Astrocyte (in vitro differentiated cells and primary cell): ENCODE measurements around the gene PDS5A. TPM values are rescaled to one million over a fixed set of nuclear protein-coding genes. Genes with fewer than 3 reads are reported as not detected.

ENCODE experiments used
- DNase-seq: peaks from one replicate; pipeline ENCODE4 v3.0.0-alpha.2; 2010; ENCODE audit warnings: low read depth
- FAIRE-seq: peaks from 2 replicates; lab custom pipeline; 2011; peaks lifted over from hg19 to GRCh38; lab: Jason Lieb, UNC
- H2AFZ ChIP-seq: 2 replicates; pipeline ENCODE4 v1.6.0; 2012; ENCODE audit warnings: low read depth, low read length, inconsistent platforms
- H3K27ac ChIP-seq: 2 replicates; pipeline ENCODE4 v1.5.1; 2011; ENCODE audit warnings: low read depth, low read length, inconsistent platforms
- H3K27me3 ChIP-seq: 2 replicates; pipeline ENCODE4 v1.6.0; 2011; ENCODE audit warnings: low read length, inconsistent platforms; ENCODE audit not compliant: insufficient read depth
- H3K36me3 ChIP-seq: 2 replicates; pipeline ENCODE4 v1.5.1; 2011; ENCODE audit warnings: low read length, inconsistent platforms; ENCODE audit not compliant: insufficient read depth
- H3K4me1 ChIP-seq: 2 replicates; pipeline ENCODE4 v1.5.1; 2011; ENCODE audit warnings: low read length, inconsistent platforms; ENCODE audit not compliant: insufficient read depth
- H3K4me2 ChIP-seq: 2 replicates; pipeline ENCODE4 v1.6.0; 2012; ENCODE audit warnings: low read length, inconsistent platforms
- H3K4me3 ChIP-seq: 2 replicates; pipeline ENCODE4 v1.5.1; 2011; ENCODE audit warnings: low read depth, mild to moderate bottlenecking, low read length, inconsistent platforms; ENCODE audit not compliant: insufficient read depth
- H3K79me2 ChIP-seq: 2 replicates; pipeline ENCODE4 v1.6.0; 2012; ENCODE audit warnings: mild to moderate bottlenecking, low read length, inconsistent platforms; ENCODE audit not compliant: insufficient read depth
- H3K9ac ChIP-seq: 2 replicates; pipeline ENCODE4 v1.6.0; 2012; ENCODE audit warnings: mild to moderate bottlenecking, low read length, inconsistent platforms
- H3K9me3 ChIP-seq: 2 replicates; pipeline ENCODE4 v1.5.1; 2012; ENCODE audit warnings: low read depth, mild to moderate bottlenecking, low read length, inconsistent platforms; ENCODE audit not compliant: insufficient read depth
- H4K20me1 ChIP-seq: 2 replicates; pipeline ENCODE4 v1.6.0; 2012; ENCODE audit warnings: low read length, inconsistent platforms; ENCODE audit not compliant: insufficient read depth
- H3K27ac Mint-ChIP-seq: one replicate; pipeline ENCODE4 v1.8.0; 2021; ENCODE audit warnings: mild to moderate bottlenecking, mixed read lengths; ENCODE audit not compliant: unreplicated experiment
- H3K27me3 Mint-ChIP-seq: one replicate; pipeline ENCODE4 v1.8.0; 2021; ENCODE audit warnings: low read depth, mixed read lengths; ENCODE audit not compliant: unreplicated experiment
- H3K36me3 Mint-ChIP-seq: one replicate; pipeline ENCODE4 v1.8.0; 2021; ENCODE audit warnings: low read depth, mixed read lengths; ENCODE audit not compliant: unreplicated experiment
- H3K4me1 Mint-ChIP-seq: one replicate; pipeline ENCODE4 v1.8.0; 2021; ENCODE audit warnings: low read depth, mixed read lengths; ENCODE audit not compliant: unreplicated experiment
- H3K4me3 Mint-ChIP-seq: one replicate; pipeline ENCODE4 v1.8.0; 2021; ENCODE audit warnings: mild to moderate bottlenecking, moderate library complexity, mixed read lengths; ENCODE audit not compliant: unreplicated experiment
- H3K9me3 Mint-ChIP-seq: one replicate; pipeline ENCODE4 v1.8.0; 2021; ENCODE audit warnings: mild to moderate bottlenecking, mixed read lengths; ENCODE audit not compliant: unreplicated experiment
- EZH2 ChIP-seq: IDR thresholded peaks from 2 replicates; pipeline ENCODE4 v1.6.1; 2012; ENCODE audit warnings: mild to moderate bottlenecking, low read length, inconsistent platforms; ENCODE audit not compliant: insufficient read depth
- total RNA-seq: library from RNA; stranded (reverse); gene quantifications from 2 replicates; pipeline ENCODE4 v1.2.1, GENCODE V29; 2021
- TF ChIP-seq, protein P1 (sequence below): IDR thresholded peaks from 2 replicates; pipeline ENCODE4 v1.5.1; 2011; ENCODE audit warnings: low read depth, mild to moderate bottlenecking, inconsistent platforms, low read length, moderate library complexity; ENCODE audit not compliant: insufficient read depth

The PDS5A gene
- total RNA-seq, 1 donor from 2014 or later = 55.9 TPM

DNA sequence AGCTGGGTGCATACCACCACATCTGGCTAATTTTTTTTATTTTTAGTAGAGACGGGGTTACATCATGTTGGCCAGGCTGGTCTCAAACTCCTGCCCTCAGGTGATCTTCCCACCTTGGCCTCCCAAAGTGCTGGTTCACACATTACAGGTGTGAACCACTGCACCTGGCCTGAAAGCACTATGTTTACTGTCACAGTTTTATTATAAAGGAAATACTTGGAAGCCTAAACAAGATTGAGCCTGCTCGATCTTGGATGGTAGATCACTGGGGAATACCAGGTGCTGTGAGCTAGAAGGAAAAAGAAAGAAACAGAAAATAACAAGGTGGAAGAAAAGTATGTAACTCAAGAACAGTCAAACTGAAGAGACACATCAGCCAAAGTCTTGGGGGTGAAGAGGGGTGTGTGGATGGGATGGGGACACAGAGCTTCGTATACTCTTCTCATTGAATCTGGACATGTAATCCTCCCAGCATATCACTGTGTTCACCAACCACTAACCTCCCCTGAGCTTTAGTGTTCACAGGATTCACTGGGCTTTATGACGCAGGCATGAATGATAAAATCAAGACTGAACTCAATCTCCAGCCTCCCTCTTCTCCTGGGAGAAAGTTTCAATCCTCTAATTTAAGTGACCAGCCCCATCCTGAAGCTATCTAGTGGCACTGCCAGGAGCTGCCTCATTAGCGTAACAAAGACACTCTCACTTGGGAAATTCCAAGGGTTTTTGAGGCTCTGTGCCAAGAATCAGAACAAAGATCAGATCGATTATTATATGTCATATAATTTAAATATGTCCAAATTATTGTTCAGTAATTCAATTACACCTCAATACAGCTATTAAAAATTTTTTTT is 40.9 kb downstream of the PDS5A start:
- no peak overlapping the region for H3K27ac Mint-ChIP-seq
- Histone ChIP-seq H3K9me3 (no peaks in the 10 kb centered on the region), H3K36me3 (peaks cover 2% of the 10 kb centered on the region), H3K27ac (no peak overlapping the region), H3K79me2 (peaks cover 95% of the 10 kb centered on the region), H3K4me2 (no peak overlapping the region), H3K4me3 (no peak overlapping the region), H4K20me1 (peaks cover 62% of the 10 kb centered on the region), H3K27me3 (no peaks in the 10 kb centered on the region), H2AFZ (no peak overlapping the region), H3K9ac (no peak overlapping the region), H3K4me1 (peaks cover 16% of the 10 kb centered on the region)
- H3K27me3 Mint-ChIP-seq = no peaks in the 10 kb centered on the region
- H3K9me3 Mint-ChIP-seq = no peaks in the 10 kb centered on the region
- no peak for TF ChIP-seq EZH2
- TF ChIP-seq, protein P1, sequence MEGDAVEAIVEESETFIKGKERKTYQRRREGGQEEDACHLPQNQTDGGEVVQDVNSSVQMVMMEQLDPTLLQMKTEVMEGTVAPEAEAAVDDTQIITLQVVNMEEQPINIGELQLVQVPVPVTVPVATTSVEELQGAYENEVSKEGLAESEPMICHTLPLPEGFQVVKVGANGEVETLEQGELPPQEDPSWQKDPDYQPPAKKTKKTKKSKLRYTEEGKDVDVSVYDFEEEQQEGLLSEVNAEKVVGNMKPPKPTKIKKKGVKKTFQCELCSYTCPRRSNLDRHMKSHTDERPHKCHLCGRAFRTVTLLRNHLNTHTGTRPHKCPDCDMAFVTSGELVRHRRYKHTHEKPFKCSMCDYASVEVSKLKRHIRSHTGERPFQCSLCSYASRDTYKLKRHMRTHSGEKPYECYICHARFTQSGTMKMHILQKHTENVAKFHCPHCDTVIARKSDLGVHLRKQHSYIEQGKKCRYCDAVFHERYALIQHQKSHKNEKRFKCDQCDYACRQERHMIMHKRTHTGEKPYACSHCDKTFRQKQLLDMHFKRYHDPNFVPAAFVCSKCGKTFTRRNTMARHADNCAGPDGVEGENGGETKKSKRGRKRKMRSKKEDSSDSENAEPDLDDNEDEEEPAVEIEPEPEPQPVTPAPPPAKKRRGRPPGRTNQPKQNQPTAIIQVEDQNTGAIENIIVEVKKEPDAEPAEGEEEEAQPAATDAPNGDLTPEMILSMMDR = no peak
- DNase-seq = no peak
- FAIRE-seq = no peak
- peaks cover 35% of the 10 kb centered on the region for H3K4me1 Mint-ChIP-seq
- H3K4me3 Mint-ChIP-seq = no peak overlapping the region
- H3K36me3 Mint-ChIP-seq = peaks cover 5% of the 10 kb centered on the region

DNA sequence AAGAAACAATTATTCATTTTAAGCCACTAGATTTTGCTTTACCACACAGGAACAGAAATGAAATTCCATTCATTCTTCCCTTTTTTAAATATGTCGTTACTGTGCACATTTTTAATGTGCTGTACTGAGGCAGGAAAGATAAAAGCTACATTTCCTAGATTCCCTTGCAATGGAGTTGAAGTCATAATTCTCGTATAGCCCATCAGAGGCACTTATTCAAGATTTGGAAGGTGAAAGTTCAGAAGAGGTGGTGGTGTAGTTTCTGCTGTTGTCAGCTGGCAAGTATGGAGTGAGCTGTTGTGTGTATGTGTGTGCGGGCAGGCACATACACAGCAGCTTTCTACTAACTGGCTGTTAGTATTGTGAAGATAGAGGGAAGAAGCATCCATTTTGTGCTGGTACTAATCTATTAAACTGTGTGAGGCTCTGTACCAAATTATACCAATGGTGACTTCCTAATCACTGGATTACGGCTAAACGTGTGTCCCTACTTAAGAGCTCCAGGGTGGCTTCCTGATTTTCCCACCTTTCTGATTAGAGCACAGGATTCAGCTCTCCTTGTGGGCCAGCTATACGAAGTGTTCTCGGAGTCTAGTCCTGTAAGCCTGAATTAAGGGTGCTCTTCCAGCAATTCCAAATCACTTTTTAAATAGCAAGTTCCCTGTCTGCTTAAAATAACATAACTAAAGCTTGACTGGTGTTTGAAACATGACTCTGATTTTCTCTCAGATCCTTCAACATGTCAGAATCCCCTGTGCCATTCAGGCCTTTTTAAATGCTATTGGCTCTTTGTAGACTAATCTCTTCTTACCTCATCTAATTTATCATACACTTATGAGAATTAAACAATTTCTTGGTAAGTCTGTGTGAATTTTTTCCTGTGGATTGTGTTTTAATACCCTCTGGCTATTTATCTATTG is 43.8 kb downstream of the PDS5A start:
- Histone ChIP-seq H3K4me2 (peak overlapping the region; percentile 77), H2AFZ (no peak overlapping the region), H3K79me2 (peaks cover 86% of the 10 kb centered on the region), H4K20me1 (peaks cover 50% of the 10 kb centered on the region), H3K36me3 (peaks cover 2% of the 10 kb centered on the region), H3K27ac (peak overlapping the region; percentile 72), H3K27me3 (no peaks in the 10 kb centered on the region), H3K4me1 (peaks cover 16% of the 10 kb centered on the region), H3K9me3 (no peaks in the 10 kb centered on the region), H3K9ac (peak overlapping the region; percentile 61), H3K4me3 (peak overlapping the region; percentile 5)
- FAIRE-seq = no peak
- DNase-seq = peak; percentile 82
- Mint-ChIP-seq H3K27ac (peak overlapping the region; percentile 77), H3K4me1 (peaks cover 29% of the 10 kb centered on the region), H3K36me3 (peaks cover 5% of the 10 kb centered on the region), H3K27me3 (no peaks in the 10 kb centered on the region), H3K4me3 (no peak overlapping the region), H3K9me3 (no peaks in the 10 kb centered on the region)
- TF ChIP-seq, protein P1 = no peak
- TF ChIP-seq EZH2 = no peak
